ENCODE measurements around the gene RFX1.
A peak's percentile ranks its signal among the peaks of the same experiment; 100 is the strongest.

RFX1 gene

DNA sequence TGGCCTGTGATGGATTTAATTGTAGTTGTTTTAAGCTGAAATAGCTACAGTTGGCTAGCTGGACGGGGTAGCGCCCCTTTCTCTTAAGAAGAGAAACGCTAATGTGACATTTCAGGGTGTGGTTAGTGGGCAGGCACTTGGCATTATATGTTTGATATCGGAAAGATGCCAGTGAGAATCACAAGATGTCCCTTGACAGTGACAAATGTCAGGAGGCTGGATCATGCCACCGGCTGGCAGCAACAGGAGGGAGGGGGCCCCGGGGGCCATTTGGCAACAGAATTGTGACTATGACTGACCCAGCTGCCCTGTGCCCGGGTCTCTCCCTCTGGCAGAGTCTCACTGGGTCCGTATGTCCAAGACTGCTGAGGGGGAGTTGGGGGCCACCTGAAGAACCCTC, 49.1 kb downstream of the RFX1 start:
- H3K4me3 ChIP-seq (ENCODE audit: control insufficient read depth, low read depth, low read length) = no peak overlapping the region
- TF ChIP-seq, protein P1, sequence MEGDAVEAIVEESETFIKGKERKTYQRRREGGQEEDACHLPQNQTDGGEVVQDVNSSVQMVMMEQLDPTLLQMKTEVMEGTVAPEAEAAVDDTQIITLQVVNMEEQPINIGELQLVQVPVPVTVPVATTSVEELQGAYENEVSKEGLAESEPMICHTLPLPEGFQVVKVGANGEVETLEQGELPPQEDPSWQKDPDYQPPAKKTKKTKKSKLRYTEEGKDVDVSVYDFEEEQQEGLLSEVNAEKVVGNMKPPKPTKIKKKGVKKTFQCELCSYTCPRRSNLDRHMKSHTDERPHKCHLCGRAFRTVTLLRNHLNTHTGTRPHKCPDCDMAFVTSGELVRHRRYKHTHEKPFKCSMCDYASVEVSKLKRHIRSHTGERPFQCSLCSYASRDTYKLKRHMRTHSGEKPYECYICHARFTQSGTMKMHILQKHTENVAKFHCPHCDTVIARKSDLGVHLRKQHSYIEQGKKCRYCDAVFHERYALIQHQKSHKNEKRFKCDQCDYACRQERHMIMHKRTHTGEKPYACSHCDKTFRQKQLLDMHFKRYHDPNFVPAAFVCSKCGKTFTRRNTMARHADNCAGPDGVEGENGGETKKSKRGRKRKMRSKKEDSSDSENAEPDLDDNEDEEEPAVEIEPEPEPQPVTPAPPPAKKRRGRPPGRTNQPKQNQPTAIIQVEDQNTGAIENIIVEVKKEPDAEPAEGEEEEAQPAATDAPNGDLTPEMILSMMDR (IDR thresholded peaks at IDR 0.05; ENCODE audit: control insufficient read depth, insufficient read depth, low read depth, low read length, missing control alignments) = no peak
- DNase-seq (ENCODE audit: low read depth) = no peak

DNA sequence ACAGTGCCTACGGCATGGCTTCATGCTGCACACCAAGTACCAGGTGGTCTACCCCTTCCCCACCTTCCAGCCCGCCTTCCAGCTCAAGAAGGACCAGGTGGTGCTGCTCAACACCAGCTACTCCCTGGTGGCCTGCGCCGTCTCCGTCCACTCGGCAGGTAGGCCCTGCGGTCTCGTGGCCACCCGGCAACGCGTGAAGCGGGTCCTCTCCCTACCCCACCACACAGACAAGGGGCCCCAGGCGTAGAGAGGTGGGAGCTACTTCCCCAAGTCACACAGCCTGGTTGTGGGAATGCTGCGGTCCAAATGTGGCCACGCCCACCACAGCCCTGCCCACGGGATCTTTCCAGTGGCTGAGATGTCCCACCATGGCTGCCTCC, 49.8 kb downstream of the RFX1 start:
- TF ChIP-seq, protein P1 (IDR thresholded peaks at IDR 0.05; ENCODE audit: control insufficient read depth, insufficient read depth, low read depth, low read length, missing control alignments) = no peak
- no peak for DNase-seq (ENCODE audit: low read depth)
- H3K4me3 ChIP-seq (ENCODE audit: control insufficient read depth, low read depth, low read length) = no peak overlapping the region

DNA sequence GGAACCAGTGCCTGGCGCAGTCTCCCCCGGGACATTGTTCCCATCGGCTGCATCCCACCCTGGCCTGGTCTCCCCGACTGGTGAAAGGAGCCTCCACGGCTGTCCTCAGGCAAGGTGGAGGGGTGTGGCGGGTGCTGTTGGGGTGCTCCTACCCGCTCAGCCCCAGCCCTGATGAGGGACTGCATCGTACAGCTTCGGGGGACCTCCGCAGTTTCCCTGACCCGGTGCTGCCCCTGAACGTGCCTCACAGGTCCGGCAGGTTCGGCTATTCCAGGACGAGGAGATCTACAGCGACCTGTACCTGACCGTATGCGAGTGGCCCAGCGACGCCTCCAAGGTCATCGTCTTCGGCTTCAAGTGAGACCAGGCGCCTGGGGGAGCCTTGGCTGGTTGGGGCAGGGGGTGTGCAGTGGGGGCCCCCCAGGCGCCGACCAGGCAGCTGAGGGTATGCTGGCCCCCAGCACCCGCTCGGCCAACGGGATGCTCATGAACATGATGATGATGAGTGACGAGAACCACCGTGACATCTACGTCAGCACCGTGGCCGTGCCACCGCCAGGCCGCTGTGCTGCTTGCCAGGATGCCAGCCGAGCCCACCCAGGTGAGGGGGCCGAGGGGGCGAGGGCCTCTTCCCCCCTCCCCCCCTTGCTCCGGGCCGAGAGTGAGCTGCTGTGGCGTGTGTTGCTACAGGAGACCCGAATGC, 50.3 kb downstream of the RFX1 start:
- no peak for DNase-seq (ENCODE audit: low read depth)
- no peak overlapping the region for H3K4me3 ChIP-seq (ENCODE audit: control insufficient read depth, low read depth, low read length)
- TF ChIP-seq, protein P1 (IDR thresholded peaks at IDR 0.05; ENCODE audit: control insufficient read depth, insufficient read depth, low read depth, low read length, missing control alignments) = no peak

DNA sequence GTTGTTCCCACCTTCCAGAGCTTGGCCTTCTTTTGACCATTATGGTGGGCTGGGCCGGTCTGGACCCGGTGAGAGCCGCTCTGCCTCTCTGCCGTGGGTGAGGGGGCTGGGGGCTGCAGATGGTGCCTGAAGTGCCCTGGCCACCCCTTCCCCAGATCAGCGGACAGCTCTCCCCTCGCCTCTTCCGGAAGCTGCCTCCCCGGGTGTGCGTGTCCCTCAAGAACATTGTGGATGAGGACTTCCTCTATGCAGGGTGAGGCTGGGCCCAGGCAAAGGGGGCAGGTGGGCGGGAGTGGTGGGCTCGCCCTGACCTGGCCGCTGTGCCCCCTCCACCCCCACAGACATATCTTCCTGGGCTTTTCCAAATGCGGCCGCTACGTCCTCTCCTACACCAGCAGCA, 51.9 kb downstream of the RFX1 start:
- TF ChIP-seq, protein P1 (IDR thresholded peaks at IDR 0.05; ENCODE audit: control insufficient read depth, insufficient read depth, low read depth, low read length, missing control alignments) = no peak
- no peak for DNase-seq (ENCODE audit: low read depth)

DNA sequence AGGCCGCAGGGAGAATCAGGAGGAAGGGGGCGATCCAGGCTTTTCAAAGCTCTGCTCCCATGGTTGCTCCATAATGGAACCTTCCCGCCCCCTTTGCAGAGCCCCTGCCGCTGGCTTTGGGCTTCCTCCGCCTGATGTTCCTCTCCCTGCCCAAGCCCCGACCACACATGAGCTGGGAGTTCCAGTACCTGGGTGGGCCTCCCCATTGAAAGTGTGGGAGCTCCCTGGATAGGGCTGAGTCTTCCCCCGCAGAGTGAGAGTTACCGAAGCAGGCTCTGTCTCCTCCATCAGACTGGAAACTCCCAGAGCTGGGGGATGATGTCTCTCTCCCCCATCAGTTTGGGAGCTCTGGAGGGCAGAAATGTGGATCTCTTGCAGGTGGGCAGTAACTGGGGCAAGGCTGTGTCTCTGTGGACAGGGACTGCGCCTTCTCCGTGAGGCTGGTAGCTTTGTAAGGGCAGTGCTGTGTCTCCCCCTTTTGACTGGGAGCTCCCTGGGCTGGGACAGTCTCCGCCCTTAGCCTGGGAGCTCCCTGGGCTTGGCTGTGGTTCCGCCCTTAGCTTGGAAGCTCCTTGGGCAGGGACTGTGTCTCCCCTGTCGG, 53.1 kb downstream of the RFX1 start:
- TF ChIP-seq, protein P1 (IDR thresholded peaks at IDR 0.05; ENCODE audit: control insufficient read depth, insufficient read depth, low read depth, low read length, missing control alignments) = peak; percentile 41
- peak overlapping the region; percentile 90 for H3K4me3 ChIP-seq (ENCODE audit: control insufficient read depth, low read depth, low read length)
- peak; percentile 29 for DNase-seq (ENCODE audit: low read depth)

More for the DNA sequence above, 51.9 kb downstream of the RFX1 start:
- no peak overlapping the region for H3K4me3 ChIP-seq (ENCODE audit: control insufficient read depth, low read depth, low read length)

DNA sequence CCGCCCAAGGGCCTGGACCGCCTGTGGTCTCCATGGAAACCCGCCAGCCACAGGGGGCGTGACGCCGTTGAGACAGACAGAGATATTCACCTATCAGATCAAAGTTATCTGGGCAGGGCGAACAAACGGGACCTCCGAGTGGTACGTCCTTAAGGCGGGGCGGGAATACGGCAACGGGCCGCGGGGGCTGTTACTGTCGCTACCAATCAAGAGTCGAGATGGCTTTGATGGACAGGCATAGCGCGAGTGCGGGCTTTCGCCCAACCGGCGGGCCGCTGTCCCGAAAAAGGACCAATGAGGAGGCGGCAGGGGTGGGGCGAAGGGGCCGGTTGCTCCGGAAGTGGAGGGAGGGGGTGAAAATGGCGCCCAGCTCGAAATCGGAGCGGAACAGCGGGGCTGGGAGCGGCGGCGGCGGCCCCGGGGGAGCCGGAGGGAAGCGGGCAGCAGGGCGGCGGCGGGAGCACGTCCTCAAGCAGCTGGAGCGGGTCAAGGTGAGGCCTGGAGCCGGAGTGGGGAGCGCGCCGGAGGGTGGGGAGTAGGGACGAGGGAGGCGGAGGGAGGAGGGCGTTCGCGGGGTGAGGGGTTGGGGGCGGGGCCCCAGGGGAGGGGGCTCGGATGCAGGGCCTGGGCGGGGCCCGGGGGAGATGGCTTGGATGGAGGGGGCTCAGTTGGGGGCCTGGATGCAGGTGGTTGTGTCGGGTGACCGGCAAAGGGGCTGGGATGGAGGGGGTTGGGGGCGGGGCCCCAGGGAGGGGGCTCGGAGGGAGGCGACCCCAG, 53.8 kb downstream of the RFX1 start, which contains the start of gene DCAF15:
TSS of gene DCAF15 (plus strand) at position 356 of the 777 bp plus-strand sequence. CDS start at position 360, 4 bp downstream.
- peak within 1 kb of the TSS; percentile 90 for H3K4me3 ChIP-seq (ENCODE audit: control insufficient read depth, low read depth, low read length)
- TF ChIP-seq, protein P1 (IDR thresholded peaks at IDR 0.05; ENCODE audit: control insufficient read depth, insufficient read depth, low read depth, low read length, missing control alignments) = no peak
- peak; percentile 99 for DNase-seq (ENCODE audit: low read depth)

All from AG09309 (cell line).